ENCODE data around the gene C1QTNF4. TPM values are rescaled to one million over a fixed set of nuclear protein-coding genes. Genes with fewer than 3 reads are reported as not detected.

C1QTNF4 gene
- total and polyA plus RNA-seq, 2 of the 13 experiments (the other 11 are each of a cell fraction or from before 2014, with no cell fraction given), result not detected

- TF ChIP-seq RERE (CRISPR knock-in tag; IDR thresholded peaks at IDR 0.05; ENCODE audit: low read depth) (0 out of 2 replicates have a peak, but pooled peaks have one; percentile 28), JUNB (CRISPR knock-in tag; IDR thresholded peaks at IDR 0.05; ENCODE audit: borderline replicate concordance) (no peak), MIXL1 (CRISPR knock-in tag; IDR thresholded peaks at IDR 0.05) (no peak), U2AF1 (optimal IDR thresholded peaks at IDR 0.05; ENCODE audit: low read depth, low read length) (peak; percentile 75), GLI4 (CRISPR knock-in tag; IDR thresholded peaks at IDR 0.05; ENCODE audit: borderline replicate concordance) (peak; percentile 97; the same call in 1 of the 2 replicates), CENPX (CRISPR knock-in tag; IDR thresholded peaks at IDR 0.05) (no peak), REL (CRISPR knock-in tag; conservative IDR thresholded peaks at IDR 0.05) (no peak), ZNF230 (CRISPR knock-in tag; IDR thresholded peaks at IDR 0.05) (peak; percentile 79), ZSCAN20 (CRISPR knock-in tag; IDR thresholded peaks at IDR 0.05; ENCODE audit: borderline replicate concordance) (0 out of 2 replicates have a peak, but pooled peaks have one; percentile 52), ATF6 (CRISPR knock-in tag; conservative IDR thresholded peaks at IDR 0.05) (0 out of 2 replicates have a peak, but pooled peaks have one; percentile 4), KAT7 (CRISPR knock-in tag; IDR thresholded peaks at IDR 0.05; ENCODE audit: borderline replicate concordance) (peak; percentile 91; the same call in 1 of the 2 replicates), ZNF274 (CRISPR knock-in tag; IDR thresholded peaks at IDR 0.05) (peak; percentile 95), EEA1 (CRISPR knock-in tag; IDR thresholded peaks at IDR 0.05; ENCODE audit: borderline replicate concordance) (0 out of 2 replicates have a peak, but pooled peaks have one; percentile 85), ZFY (CRISPR knock-in tag; IDR thresholded peaks at IDR 0.05) (peak; percentile 93), ZNF567 (CRISPR knock-in tag; IDR thresholded peaks at IDR 0.05; ENCODE audit: borderline replicate concordance) (peak; percentile 44; the same call in 1 of the 2 replicates)
- TF ChIP-seq, protein P1, sequence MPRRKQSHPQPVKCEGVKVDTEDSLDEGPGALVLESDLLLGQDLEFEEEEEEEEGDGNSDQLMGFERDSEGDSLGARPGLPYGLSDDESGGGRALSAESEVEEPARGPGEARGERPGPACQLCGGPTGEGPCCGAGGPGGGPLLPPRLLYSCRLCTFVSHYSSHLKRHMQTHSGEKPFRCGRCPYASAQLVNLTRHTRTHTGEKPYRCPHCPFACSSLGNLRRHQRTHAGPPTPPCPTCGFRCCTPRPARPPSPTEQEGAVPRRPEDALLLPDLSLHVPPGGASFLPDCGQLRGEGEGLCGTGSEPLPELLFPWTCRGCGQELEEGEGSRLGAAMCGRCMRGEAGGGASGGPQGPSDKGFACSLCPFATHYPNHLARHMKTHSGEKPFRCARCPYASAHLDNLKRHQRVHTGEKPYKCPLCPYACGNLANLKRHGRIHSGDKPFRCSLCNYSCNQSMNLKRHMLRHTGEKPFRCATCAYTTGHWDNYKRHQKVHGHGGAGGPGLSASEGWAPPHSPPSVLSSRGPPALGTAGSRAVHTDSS (CRISPR knock-in tag; conservative IDR thresholded peaks at IDR 0.05), result no peak; the same call in 1 of the 2 replicates
- TF ChIP-seq, protein P2, sequence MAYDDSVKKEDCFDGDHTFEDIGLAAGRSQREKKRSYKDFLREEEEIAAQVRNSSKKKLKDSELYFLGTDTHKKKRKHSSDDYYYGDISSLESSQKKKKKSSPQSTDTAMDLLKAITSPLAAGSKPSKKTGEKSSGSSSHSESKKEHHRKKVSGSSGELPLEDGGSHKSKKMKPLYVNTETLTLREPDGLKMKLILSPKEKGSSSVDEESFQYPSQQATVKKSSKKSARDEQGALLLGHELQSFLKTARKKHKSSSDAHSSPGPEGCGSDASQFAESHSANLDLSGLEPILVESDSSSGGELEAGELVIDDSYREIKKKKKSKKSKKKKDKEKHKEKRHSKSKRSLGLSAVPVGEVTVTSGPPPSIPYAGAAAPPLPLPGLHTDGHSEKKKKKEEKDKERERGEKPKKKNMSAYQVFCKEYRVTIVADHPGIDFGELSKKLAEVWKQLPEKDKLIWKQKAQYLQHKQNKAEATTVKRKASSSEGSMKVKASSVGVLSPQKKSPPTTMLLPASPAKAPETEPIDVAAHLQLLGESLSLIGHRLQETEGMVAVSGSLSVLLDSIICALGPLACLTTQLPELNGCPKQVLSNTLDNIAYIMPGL (CRISPR knock-in tag; IDR thresholded peaks at IDR 0.05; ENCODE audit: borderline replicate concordance in 1 of 2, low read depth in 1 of 2), result peak; percentile 67 to 81; a peak in 3 of 4 replicates
Observed at GRCh38 chr11:47642099-47642855, 48.1 kb upstream of the C1QTNF4 start, which contains the start of gene MTCH2 (continued).
